Ectodermal cell (in vitro differentiated cells): ENCODE measurements around the gene LYRM4.

ENCODE experiments used
- H3K27ac ChIP-seq: 2 replicates; pipeline ENCODE4 v1.7.0; 2013; ENCODE audit warnings: mild to moderate bottlenecking, low read depth, low read length; ENCODE audit not compliant: insufficient read depth, poor library complexity, severe bottlenecking
- H3K27me3 ChIP-seq: 2 replicates; pipeline ENCODE4 v1.7.0; 2013; ENCODE audit warnings: mild to moderate bottlenecking, low read length; ENCODE audit not compliant: insufficient read depth, control insufficient read depth, poor library complexity, severe bottlenecking
- H3K36me3 ChIP-seq: one replicate; pipeline ENCODE4 v1.7.0; 2013; ENCODE audit warnings: low read length; ENCODE audit not compliant: control insufficient read depth, insufficient read depth
- H3K4me1 ChIP-seq: one replicate; pipeline ENCODE4 v1.7.0; 2013; ENCODE audit warnings: low read length; ENCODE audit not compliant: control insufficient read depth, insufficient read depth
- H3K4me3 ChIP-seq: 2 replicates; pipeline ENCODE4 v1.7.0; 2013; ENCODE audit warnings: low read depth, low read length, control low read depth; ENCODE audit not compliant: insufficient read depth
- H3K9me3 ChIP-seq: 2 replicates; pipeline ENCODE4 v1.7.0; 2013; ENCODE audit warnings: mild to moderate bottlenecking, low read length, moderate library complexity; ENCODE audit not compliant: control insufficient read depth
- WGBS, 2 experiments: methylation state at CpG; one replicate each; pipeline ENCODE4 v1.1.7; 2013; ENCODE audit warnings: missing lambda C conversion rate in 2 of 2; 5-methylcytosine and 5-hydroxymethylcytosine counted together

The LYRM4 gene

GRCh38 chr6:5108068-5108467 is 152.7 kb downstream of the LYRM4 start:
- no peaks in the 10 kb centered on the region for H3K9me3 ChIP-seq
- no peaks in the 10 kb centered on the region for H3K27me3 ChIP-seq
- no peak overlapping the region for H3K27ac ChIP-seq
- H3K36me3 ChIP-seq = no peaks in the 10 kb centered on the region
- no peak overlapping the region for H3K4me3 ChIP-seq
- 85% methylated on average over 8 of the region's 9 CpGs for WGBS, 2 experiments
- no peaks in the 10 kb centered on the region for H3K4me1 ChIP-seq

- Histone ChIP-seq H3K4me1 (no peaks in the 10 kb centered on the region), H3K27ac (no peak overlapping the region), H3K27me3 (no peaks in the 10 kb centered on the region), H3K9me3 (no peaks in the 10 kb centered on the region), H3K36me3 (no peaks in the 10 kb centered on the region), H3K4me3 (no peak overlapping the region)
- 95 to 96% methylated on average over 10 of the region's 10 CpGs for WGBS, 2 experiments
Observed at GRCh38 chr6:5107341-5107740, 153.4 kb downstream of the LYRM4 start.

- 93 to 95% methylated on average over 10 of the region's 10 CpGs for WGBS, 2 experiments
- Histone ChIP-seq H3K27ac (no peak overlapping the region), H3K9me3 (no peaks in the 10 kb centered on the region), H3K36me3 (no peaks in the 10 kb centered on the region), H3K27me3 (no peaks in the 10 kb centered on the region), H3K4me1 (no peaks in the 10 kb centered on the region), H3K4me3 (no peak overlapping the region)
Observed at GRCh38 chr6:5105146-5105545, 155.6 kb downstream of the LYRM4 start.

- 95 to 96% methylated on average over 6 of the region's 6 CpGs for WGBS, 2 experiments
- H3K27me3 ChIP-seq = no peaks in the 10 kb centered on the region
- no peaks in the 10 kb centered on the region for H3K4me1 ChIP-seq
Observed at GRCh38 chr6:5104667-5105066, 156.1 kb downstream of the LYRM4 start.

GRCh38 chr6:5103250-5103649 is 157.5 kb downstream of the LYRM4 start:
- no peaks in the 10 kb centered on the region for H3K27me3 ChIP-seq
- no peaks in the 10 kb centered on the region for H3K4me1 ChIP-seq
- no peaks in the 10 kb centered on the region for H3K9me3 ChIP-seq
- WGBS, 2 experiments = 93 to 97% methylated on average over 8 of the region's 8 CpGs
- H3K36me3 ChIP-seq = no peaks in the 10 kb centered on the region
- no peak overlapping the region for H3K4me3 ChIP-seq
- H3K27ac ChIP-seq = no peak overlapping the region

More at GRCh38 chr6:5104667-5105066, 156.1 kb downstream of the LYRM4 start:
- Histone ChIP-seq H3K36me3 (no peaks in the 10 kb centered on the region), H3K9me3 (no peaks in the 10 kb centered on the region), H3K4me3 (no peak overlapping the region), H3K27ac (no peak overlapping the region)

GRCh38 chr6:5102267-5102970 is 158.3 kb downstream of the LYRM4 start:
- H3K27me3 ChIP-seq = no peaks in the 10 kb centered on the region
- no peaks in the 10 kb centered on the region for H3K4me1 ChIP-seq
- H3K4me3 ChIP-seq = no peak overlapping the region
- no peak overlapping the region for H3K27ac ChIP-seq
- no peaks in the 10 kb centered on the region for H3K36me3 ChIP-seq
- WGBS, 2 experiments = 92 to 98% methylated on average over 7 to 8 of the region's 8 CpGs
- no peaks in the 10 kb centered on the region for H3K9me3 ChIP-seq

GRCh38 chr6:5100806-5101205 is 159.9 kb downstream of the LYRM4 start:
- Histone ChIP-seq H3K27me3 (no peaks in the 10 kb centered on the region), H3K9me3 (no peaks in the 10 kb centered on the region), H3K27ac (no peak overlapping the region), H3K36me3 (no peaks in the 10 kb centered on the region), H3K4me1 (no peaks in the 10 kb centered on the region), H3K4me3 (no peak overlapping the region)
- WGBS, 2 experiments = 93% methylated on average over 7 of the region's 7 CpGs

- Histone ChIP-seq H3K9me3 (no peaks in the 10 kb centered on the region), H3K36me3 (no peaks in the 10 kb centered on the region), H3K4me3 (no peak overlapping the region), H3K27ac (no peak overlapping the region), H3K4me1 (no peaks in the 10 kb centered on the region), H3K27me3 (no peaks in the 10 kb centered on the region)
- WGBS, 2 experiments = 89 to 94% methylated on average over 3 of the region's 3 CpGs
Observed at GRCh38 chr6:5099537-5099936, 161.2 kb downstream of the LYRM4 start.

GRCh38 chr6:5098501-5099270 is 162.1 kb downstream of the LYRM4 start:
- Histone ChIP-seq H3K4me3 (no peak overlapping the region), H3K27ac (no peak overlapping the region), H3K36me3 (no peaks in the 10 kb centered on the region), H3K4me1 (no peaks in the 10 kb centered on the region), H3K9me3 (no peaks in the 10 kb centered on the region), H3K27me3 (no peaks in the 10 kb centered on the region)
- WGBS, 2 experiments = 94% methylated on average over 14 of the region's 14 CpGs

GRCh38 chr6:5096482-5096881 is 164.3 kb downstream of the LYRM4 start:
- Histone ChIP-seq H3K4me3 (no peak overlapping the region), H3K27ac (no peak overlapping the region), H3K36me3 (no peaks in the 10 kb centered on the region), H3K9me3 (no peaks in the 10 kb centered on the region), H3K4me1 (no peaks in the 10 kb centered on the region), H3K27me3 (no peaks in the 10 kb centered on the region)
- 88 to 93% methylated on average over 2 of the region's 2 CpGs for WGBS, 2 experiments
